Tibial artery (tissue), 4 donors: ENCODE measurements around the gene SLC45A2.

Experiments
- DNase-seq, 2 donors: peaks; one replicate each; pipeline ENCODE4 v3.0.0-alpha.2; 2019
- H3K27ac ChIP-seq, 2 donors: fragments of 200-600 bp; sonication (generic) in 1 of 2; 1 replicate in 1 of 2; 2 replicates in 1 of 2; pipeline ENCODE4 v1.5.1; 2018 to 2019; ENCODE audit warnings: mild to moderate bottlenecking in 1 of 2
- H3K27me3 ChIP-seq, 2 donors: fragments of 200-600 bp; sonication (generic) in 1 of 2; one replicate each; pipeline versions ENCODE4 v1.5.1 to v1.6.0; 2016 to 2019
- H3K36me3 ChIP-seq, 3 donors: fragments of 200-600 bp; sonication (generic) in 2 of 3; one replicate each; pipeline ENCODE4 v1.5.1; 2016 to 2019; ENCODE audit warnings: mild to moderate bottlenecking in 2 of 3
- H3K4me1 ChIP-seq, 4 donors: fragments of 200-600 bp; sonication (generic) in 2 of 4; 1 replicate in 3 of 4; 2 replicates in 1 of 4; pipeline ENCODE4 v1.5.1; 2016 to 2019
- H3K4me3 ChIP-seq, 2 donors: fragments of 200-600 bp; sonication (generic) in 1 of 2; 1 replicate in 1 of 2; 2 replicates in 1 of 2; pipeline ENCODE4 v1.5.1; 2018 to 2019; ENCODE audit warnings: mild to moderate bottlenecking in 2 of 2
- H3K9me3 ChIP-seq, 3 donors: fragments of 200-600 bp; sonication (generic) in 1 of 3; one replicate each; pipeline ENCODE4 v1.5.1; 2016 to 2019
- intact Hi-C: fragments of 100-400 bp; cut with DNase I; formaldehyde crosslinking; loops from one replicate; pipeline ENCODE4 v1.15.0; 2023; ENCODE audit warnings: low total_unique reads
- TF ChIP-seq, protein P1 (sequence below), 2 experiments: fragments of 200-600 bp in 1 of 2; fragments of 450-650 bp in 1 of 2; IDR thresholded peaks; one replicate each; pipeline ENCODE4 v1.5.1; 2017 to 2019; ENCODE audit warnings: antibody characterized with exemption in 2 of 2, mild to moderate bottlenecking in 1 of 2, moderate library complexity in 1 of 2

SLC45A2 gene

DNA sequence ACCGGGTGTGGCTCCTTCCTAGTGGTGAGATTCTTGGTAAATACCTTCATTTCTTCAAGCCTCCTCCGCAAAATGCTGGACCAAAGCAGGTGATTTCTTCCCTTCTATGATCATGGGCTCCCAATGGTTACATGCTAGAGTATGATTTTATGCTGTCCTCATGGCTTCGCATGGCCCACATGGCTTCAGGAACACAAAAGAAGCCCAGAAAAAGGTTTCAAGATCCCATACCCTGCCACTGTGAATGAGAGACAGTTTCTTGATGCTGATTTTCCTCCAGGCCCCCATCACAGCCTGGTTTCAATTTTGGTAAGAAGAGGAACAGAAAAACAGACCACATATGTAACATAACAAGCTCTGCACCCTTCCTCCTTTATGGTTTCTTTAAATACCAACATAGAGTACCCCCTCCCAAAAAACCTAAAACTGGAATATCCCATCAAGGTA lies 50.7 kb downstream of the SLC45A2 start:
- intact Hi-C loops = loop anchor here (10.0 kb wide), 1 partner anchor 499 kb away; no protein-coding TSS in a partner anchor
- Histone ChIP-seq H3K27ac (no peak overlapping the region), H3K4me1 (peaks cover 0 to 21% (median 19%) of the 10 kb centered on the region in 4 donors), H3K27me3 (peaks cover 0 to 28% of the 10 kb centered on the region in 2 donors), H3K36me3 (no peaks in the 10 kb centered on the region), H3K4me3 (no peak overlapping the region), H3K9me3 (no peaks in the 10 kb centered on the region)
- TF ChIP-seq, protein P1, sequence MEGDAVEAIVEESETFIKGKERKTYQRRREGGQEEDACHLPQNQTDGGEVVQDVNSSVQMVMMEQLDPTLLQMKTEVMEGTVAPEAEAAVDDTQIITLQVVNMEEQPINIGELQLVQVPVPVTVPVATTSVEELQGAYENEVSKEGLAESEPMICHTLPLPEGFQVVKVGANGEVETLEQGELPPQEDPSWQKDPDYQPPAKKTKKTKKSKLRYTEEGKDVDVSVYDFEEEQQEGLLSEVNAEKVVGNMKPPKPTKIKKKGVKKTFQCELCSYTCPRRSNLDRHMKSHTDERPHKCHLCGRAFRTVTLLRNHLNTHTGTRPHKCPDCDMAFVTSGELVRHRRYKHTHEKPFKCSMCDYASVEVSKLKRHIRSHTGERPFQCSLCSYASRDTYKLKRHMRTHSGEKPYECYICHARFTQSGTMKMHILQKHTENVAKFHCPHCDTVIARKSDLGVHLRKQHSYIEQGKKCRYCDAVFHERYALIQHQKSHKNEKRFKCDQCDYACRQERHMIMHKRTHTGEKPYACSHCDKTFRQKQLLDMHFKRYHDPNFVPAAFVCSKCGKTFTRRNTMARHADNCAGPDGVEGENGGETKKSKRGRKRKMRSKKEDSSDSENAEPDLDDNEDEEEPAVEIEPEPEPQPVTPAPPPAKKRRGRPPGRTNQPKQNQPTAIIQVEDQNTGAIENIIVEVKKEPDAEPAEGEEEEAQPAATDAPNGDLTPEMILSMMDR (IDR thresholded peaks at IDR 0.05) = no peak
- DNase-seq = no peak

DNA sequence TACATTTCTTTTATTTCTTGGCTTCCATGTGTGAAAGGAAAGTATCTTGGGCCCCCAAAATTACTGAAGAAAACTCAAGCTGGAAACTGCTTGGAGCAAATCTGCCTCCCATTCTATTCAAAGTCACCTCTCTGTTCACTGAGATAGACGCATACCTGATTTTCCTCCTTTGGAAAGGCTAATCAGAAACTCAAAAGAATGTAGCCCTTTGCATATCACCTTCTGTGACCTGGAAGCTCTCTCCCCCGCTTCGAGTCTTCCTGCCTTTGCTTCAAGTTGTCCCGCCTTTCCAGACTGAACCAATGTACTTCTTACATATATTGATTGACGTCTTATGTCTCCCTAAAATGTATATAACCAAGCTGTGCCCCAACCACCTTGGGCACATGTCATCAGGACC lies 53.4 kb downstream of the SLC45A2 start:
- H3K27me3 ChIP-seq = peaks cover 0 to 2% of the 10 kb centered on the region in 2 donors
- TF ChIP-seq, protein P1 (IDR thresholded peaks at IDR 0.05) = no peak
- H3K9me3 ChIP-seq = no peaks in the 10 kb centered on the region
- DNase-seq = no peak
- H3K4me3 ChIP-seq = no peak overlapping the region
- intact Hi-C loops = loop anchor here (10.0 kb wide), 1 partner anchor 496 kb away; no protein-coding TSS in a partner anchor
- H3K36me3 ChIP-seq = no peaks in the 10 kb centered on the region
- H3K4me1 ChIP-seq = peaks cover 0 to 6% (median 5%) of the 10 kb centered on the region in 4 donors
- H3K27ac ChIP-seq = no peak overlapping the region

DNA sequence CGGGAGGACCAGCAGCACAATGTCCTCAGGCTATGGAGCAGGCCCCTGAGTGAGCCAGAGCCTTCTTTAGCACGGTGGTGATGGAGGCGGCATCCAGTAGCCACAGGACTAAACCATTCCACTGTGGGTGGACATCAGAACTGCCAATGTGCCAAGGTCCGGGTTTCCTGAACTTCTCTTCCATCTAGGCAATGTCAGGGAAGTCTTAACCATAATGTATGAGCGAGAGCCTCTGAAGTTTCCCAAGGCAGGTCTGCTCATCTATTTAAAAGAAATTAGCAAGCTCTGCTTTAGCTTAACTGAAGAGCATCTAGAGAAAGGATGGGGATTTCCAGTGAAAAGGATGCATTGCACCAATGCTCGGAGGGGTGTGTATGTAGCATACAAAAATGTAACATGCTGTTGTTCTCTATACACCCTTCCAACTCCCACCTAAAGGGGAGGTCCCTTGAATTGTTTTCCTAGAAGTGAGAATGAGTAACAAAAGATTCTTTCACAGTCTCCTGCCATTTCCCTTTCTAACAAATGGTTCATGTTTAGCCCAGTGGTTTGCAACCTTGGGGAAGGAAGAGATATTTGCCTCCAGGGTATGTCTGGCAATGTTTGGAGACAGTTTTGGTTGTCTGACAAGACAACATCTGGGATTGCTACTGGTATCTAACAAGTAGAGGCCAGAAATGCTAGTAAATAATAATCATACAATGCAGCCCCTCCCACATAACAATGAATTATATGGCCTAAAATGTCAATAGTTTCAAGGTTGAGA lies 54.4 kb downstream of the SLC45A2 start:
- no peak overlapping the region for H3K27ac ChIP-seq
- no peaks in the 10 kb centered on the region for H3K9me3 ChIP-seq
- no peaks in the 10 kb centered on the region for H3K36me3 ChIP-seq
- intact Hi-C loops = loop anchor here (10.0 kb wide), 1 partner anchor 495 kb away; no protein-coding TSS in a partner anchor
- H3K4me1 ChIP-seq = no peaks in the 10 kb centered on the region
- H3K4me3 ChIP-seq = no peak overlapping the region
- DNase-seq = no peak
- TF ChIP-seq, protein P1 (IDR thresholded peaks at IDR 0.05) = no peak
- no peaks in the 10 kb centered on the region for H3K27me3 ChIP-seq

DNA sequence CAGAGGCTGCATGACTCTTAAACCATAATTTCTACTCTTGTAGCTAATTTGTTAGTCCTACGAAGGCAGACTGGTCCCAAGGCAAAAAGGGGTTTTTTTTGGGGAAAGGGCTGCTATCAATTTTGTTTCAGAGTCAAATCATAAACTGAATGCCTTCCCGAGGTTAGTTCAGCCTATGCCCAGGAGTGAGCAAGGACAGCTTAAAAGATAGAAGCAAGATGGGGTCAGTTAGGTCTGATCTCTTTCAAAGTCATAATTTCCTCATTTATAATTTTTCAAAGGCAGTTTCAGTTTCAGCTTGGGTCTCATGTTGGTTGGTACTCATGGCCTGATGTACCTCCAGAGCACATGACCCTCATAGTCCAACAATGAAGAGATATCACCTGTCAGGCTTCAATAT lies 56.2 kb downstream of the SLC45A2 start:
- intact Hi-C loops = no loop called here
- DNase-seq = no peak
- no peak overlapping the region for H3K27ac ChIP-seq

GRCh38 chr5:33927685-33928084 lies 56.8 kb downstream of the SLC45A2 start:
- Histone ChIP-seq H3K9me3 (no peaks in the 10 kb centered on the region), H3K4me3 (no peak overlapping the region), H3K4me1 (no peaks in the 10 kb centered on the region), H3K27ac (no peak overlapping the region), H3K27me3 (no peaks in the 10 kb centered on the region), H3K36me3 (no peaks in the 10 kb centered on the region)
- DNase-seq = no peak
- TF ChIP-seq, protein P1 (IDR thresholded peaks at IDR 0.05) = no peak
- intact Hi-C loops = no loop called here

More for the DNA sequence above, 56.2 kb downstream of the SLC45A2 start:
- no peaks in the 10 kb centered on the region for H3K4me1 ChIP-seq
- no peak overlapping the region for H3K4me3 ChIP-seq
- no peaks in the 10 kb centered on the region for H3K27me3 ChIP-seq
- no peaks in the 10 kb centered on the region for H3K9me3 ChIP-seq
- TF ChIP-seq, protein P1 (IDR thresholded peaks at IDR 0.05) = no peak
- no peaks in the 10 kb centered on the region for H3K36me3 ChIP-seq
